ENCODE data around the gene FALEC. TPM values are rescaled to one million over a fixed set of nuclear protein-coding genes. Genes with fewer than 3 reads are reported as not detected.

Gene FALEC
- polyA plus RNA-seq, 1 donor (not counting 4 experiments of a cell fraction or from before 2014, with no cell fraction given): 0.12 TPM

- TF ChIP-seq, protein P1, sequence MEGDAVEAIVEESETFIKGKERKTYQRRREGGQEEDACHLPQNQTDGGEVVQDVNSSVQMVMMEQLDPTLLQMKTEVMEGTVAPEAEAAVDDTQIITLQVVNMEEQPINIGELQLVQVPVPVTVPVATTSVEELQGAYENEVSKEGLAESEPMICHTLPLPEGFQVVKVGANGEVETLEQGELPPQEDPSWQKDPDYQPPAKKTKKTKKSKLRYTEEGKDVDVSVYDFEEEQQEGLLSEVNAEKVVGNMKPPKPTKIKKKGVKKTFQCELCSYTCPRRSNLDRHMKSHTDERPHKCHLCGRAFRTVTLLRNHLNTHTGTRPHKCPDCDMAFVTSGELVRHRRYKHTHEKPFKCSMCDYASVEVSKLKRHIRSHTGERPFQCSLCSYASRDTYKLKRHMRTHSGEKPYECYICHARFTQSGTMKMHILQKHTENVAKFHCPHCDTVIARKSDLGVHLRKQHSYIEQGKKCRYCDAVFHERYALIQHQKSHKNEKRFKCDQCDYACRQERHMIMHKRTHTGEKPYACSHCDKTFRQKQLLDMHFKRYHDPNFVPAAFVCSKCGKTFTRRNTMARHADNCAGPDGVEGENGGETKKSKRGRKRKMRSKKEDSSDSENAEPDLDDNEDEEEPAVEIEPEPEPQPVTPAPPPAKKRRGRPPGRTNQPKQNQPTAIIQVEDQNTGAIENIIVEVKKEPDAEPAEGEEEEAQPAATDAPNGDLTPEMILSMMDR (optimal IDR thresholded peaks at IDR 0.05 in 1 of 3, IDR thresholded peaks at IDR 0.05 in 1 of 3, conservative IDR thresholded peaks at IDR 0.05 in 1 of 3; ENCODE audit: extremely low read depth in 1 of 3, insufficient read depth in 2 of 3, low read length in 3 of 3): no peak
- TF ChIP-seq EZH2 (IDR thresholded peaks at IDR 0.05; ENCODE audit: low read length): no peak
- FAIRE-seq: no peak
- Histone ChIP-seq H3K9me3 (ENCODE audit: control insufficient read depth, low read depth, low read length) (no peaks in the 10 kb centered on the region), H3K79me2 (ENCODE audit: control insufficient read depth, insufficient read depth, low read length) (no peaks in the 10 kb centered on the region), H3K9ac (ENCODE audit: control insufficient read depth, extremely low read depth, insufficient read depth, low read length) (no peak overlapping the region), H3K4me3 (ENCODE audit: control insufficient read depth in 2 of 3, extremely low read depth in 1 of 3, insufficient read depth in 2 of 3, low read depth in 1 of 3, low read length in 3 of 3) (no peak overlapping the region), H3K9me1 (ENCODE audit: control insufficient read depth, extremely low read depth, insufficient read depth, low read length) (no peaks in the 10 kb centered on the region), H3K27me3 (ENCODE audit: control insufficient read depth, extremely low read depth, insufficient read depth, low read length) (no peaks in the 10 kb centered on the region), H3K27ac (ENCODE audit: control insufficient read depth, insufficient read depth, low read length) (no peak overlapping the region), H3K4me2 (ENCODE audit: control insufficient read depth, extremely low read depth, insufficient read depth, low read depth, low read length) (no peak overlapping the region), H3K4me1 (ENCODE audit: control insufficient read depth, extremely low read depth, insufficient read depth, low read length) (peaks cover 35% of the 10 kb centered on the region), H2AFZ (ENCODE audit: control insufficient read depth, low read length) (no peak overlapping the region), H3K36me3 (ENCODE audit: control insufficient read depth in 2 of 2, extremely low read depth in 1 of 2, insufficient read depth in 2 of 2, low read length in 2 of 2) (no peaks in the 10 kb centered on the region), H4K20me1 (ENCODE audit: control insufficient read depth, extremely low read depth, insufficient read depth, low read length) (no peaks in the 10 kb centered on the region)
- dilution Hi-C loops (cut with MboI; ENCODE audit: extremely low pct_ligation_motif_present, low sequenced_read_pairs): no loop called here
- no peak for DNase-seq (ENCODE audit: low read depth, low spot score)
Measured at GRCh38 chr1:150530491-150531159, 15.1 kb downstream of the FALEC start.

DNA sequence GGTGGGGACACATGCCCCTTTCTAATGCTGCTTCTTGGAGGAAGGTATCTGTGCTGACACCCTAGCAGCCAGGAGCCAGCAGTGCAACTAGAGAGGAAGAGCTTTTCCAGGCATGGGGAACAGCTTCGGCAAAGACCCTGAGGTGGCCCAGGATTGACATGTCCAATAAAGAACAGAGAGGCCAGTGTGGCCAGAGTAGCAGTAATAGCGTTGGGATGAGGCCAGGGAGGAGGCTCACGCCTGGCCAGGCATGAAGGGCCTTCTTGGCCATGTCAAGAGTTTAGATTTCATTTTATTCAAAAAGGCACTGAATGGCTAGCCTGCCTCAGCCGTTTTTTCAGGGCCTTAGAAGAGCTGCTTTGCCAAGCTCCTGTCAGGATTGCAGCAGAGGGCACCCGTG lies 17.3 kb downstream of the FALEC start:
- Histone ChIP-seq H3K27ac (ENCODE audit: control insufficient read depth, insufficient read depth, low read length) (no peak overlapping the region), H3K9ac (ENCODE audit: control insufficient read depth, extremely low read depth, insufficient read depth, low read length) (no peak overlapping the region), H3K4me3 (ENCODE audit: control insufficient read depth in 2 of 3, extremely low read depth in 1 of 3, insufficient read depth in 2 of 3, low read depth in 1 of 3, low read length in 3 of 3) (no peak overlapping the region), H3K9me1 (ENCODE audit: control insufficient read depth, extremely low read depth, insufficient read depth, low read length) (no peaks in the 10 kb centered on the region), H3K27me3 (ENCODE audit: control insufficient read depth, extremely low read depth, insufficient read depth, low read length) (no peaks in the 10 kb centered on the region), H3K79me2 (ENCODE audit: control insufficient read depth, insufficient read depth, low read length) (no peaks in the 10 kb centered on the region), H4K20me1 (ENCODE audit: control insufficient read depth, extremely low read depth, insufficient read depth, low read length) (no peaks in the 10 kb centered on the region), H2AFZ (ENCODE audit: control insufficient read depth, low read length) (no peak overlapping the region), H3K9me3 (ENCODE audit: control insufficient read depth, low read depth, low read length) (no peaks in the 10 kb centered on the region), H3K4me2 (ENCODE audit: control insufficient read depth, extremely low read depth, insufficient read depth, low read depth, low read length) (no peak overlapping the region), H3K4me1 (ENCODE audit: control insufficient read depth, extremely low read depth, insufficient read depth, low read length) (peaks cover 49% of the 10 kb centered on the region), H3K36me3 (ENCODE audit: control insufficient read depth in 2 of 2, extremely low read depth in 1 of 2, insufficient read depth in 2 of 2, low read length in 2 of 2) (no peaks in the 10 kb centered on the region)
- TF ChIP-seq, protein P1 (optimal IDR thresholded peaks at IDR 0.05 in 1 of 3, IDR thresholded peaks at IDR 0.05 in 1 of 3, conservative IDR thresholded peaks at IDR 0.05 in 1 of 3; ENCODE audit: extremely low read depth in 1 of 3, insufficient read depth in 2 of 3, low read length in 3 of 3): no peak
- TF ChIP-seq EZH2 (IDR thresholded peaks at IDR 0.05; ENCODE audit: low read length): no peak
- DNase-seq (ENCODE audit: low read depth, low spot score) (no peak), FAIRE-seq (no peak)
- dilution Hi-C loops (cut with MboI; ENCODE audit: extremely low pct_ligation_motif_present, low sequenced_read_pairs): no loop called here
